VCaP (cell line): Measurements from ENCODE around the gene AGO4.
"Not testable (repeated sequence)": the region's sequence is repeated elsewhere in the genome, so short reads cannot be mapped to it uniquely, and the experiment has no call there.

Experiments used
- H3K27ac ChIP-seq: fragments of 450-650 bp; 2 replicates; pipeline ENCODE4 v1.5.1; 2017
- TF ChIP-seq, protein P1 (sequence below): fragments of 450-650 bp; conservative IDR thresholded peaks from 2 replicates; pipeline ENCODE4 v1.5.1; 2017; ENCODE audit warnings: mild to moderate bottlenecking, moderate library complexity

The AGO4 gene

DNA sequence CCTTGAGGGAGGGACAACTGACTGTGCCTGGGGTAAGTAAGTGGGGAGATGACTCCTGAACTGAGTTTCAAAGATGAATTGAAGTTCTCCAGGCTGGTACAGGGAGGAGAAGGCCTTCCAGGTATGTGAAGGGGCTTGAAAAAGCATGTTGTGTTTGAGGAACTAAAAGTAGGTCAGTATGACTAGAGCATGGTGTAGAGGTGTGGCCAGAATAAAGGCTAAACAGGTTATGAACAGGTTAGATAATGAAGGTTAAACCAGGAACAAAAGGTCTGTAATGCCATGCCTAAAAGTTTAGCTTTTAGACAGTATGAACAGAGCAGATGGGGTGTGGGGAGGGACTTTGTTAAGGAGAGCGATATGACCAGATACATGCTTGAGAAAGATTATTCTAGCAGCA, 30.7 kb upstream of the AGO4 start:
- TF ChIP-seq, protein P1, sequence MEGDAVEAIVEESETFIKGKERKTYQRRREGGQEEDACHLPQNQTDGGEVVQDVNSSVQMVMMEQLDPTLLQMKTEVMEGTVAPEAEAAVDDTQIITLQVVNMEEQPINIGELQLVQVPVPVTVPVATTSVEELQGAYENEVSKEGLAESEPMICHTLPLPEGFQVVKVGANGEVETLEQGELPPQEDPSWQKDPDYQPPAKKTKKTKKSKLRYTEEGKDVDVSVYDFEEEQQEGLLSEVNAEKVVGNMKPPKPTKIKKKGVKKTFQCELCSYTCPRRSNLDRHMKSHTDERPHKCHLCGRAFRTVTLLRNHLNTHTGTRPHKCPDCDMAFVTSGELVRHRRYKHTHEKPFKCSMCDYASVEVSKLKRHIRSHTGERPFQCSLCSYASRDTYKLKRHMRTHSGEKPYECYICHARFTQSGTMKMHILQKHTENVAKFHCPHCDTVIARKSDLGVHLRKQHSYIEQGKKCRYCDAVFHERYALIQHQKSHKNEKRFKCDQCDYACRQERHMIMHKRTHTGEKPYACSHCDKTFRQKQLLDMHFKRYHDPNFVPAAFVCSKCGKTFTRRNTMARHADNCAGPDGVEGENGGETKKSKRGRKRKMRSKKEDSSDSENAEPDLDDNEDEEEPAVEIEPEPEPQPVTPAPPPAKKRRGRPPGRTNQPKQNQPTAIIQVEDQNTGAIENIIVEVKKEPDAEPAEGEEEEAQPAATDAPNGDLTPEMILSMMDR: no peak
- no peak overlapping the region for H3K27ac ChIP-seq

DNA sequence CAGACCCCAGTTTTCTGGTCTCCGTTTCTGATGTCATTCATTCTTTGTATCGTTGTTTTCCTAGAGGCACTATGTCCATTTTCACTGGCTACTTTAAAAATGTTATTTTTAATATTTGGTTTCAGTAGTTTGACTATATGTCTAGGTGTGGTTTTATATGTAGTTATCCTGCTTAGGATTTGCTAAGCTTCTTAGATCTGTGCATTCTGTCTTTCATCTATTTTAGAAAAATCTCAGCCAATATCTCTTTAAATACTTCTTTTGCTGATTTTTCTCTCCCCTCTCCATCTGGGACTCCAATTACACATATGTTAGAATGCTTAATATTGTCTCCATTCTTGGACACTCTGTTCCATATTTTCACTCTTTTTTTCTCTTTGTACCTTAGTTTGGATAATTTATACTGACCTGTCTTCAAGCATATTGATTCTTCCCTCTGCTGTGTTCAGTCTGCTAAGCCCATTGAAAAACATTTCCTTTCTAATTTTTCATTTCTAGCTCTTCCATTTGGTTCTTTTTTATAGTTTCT, 24.7 kb upstream of the AGO4 start:
- TF ChIP-seq, protein P1: no peak

DNA sequence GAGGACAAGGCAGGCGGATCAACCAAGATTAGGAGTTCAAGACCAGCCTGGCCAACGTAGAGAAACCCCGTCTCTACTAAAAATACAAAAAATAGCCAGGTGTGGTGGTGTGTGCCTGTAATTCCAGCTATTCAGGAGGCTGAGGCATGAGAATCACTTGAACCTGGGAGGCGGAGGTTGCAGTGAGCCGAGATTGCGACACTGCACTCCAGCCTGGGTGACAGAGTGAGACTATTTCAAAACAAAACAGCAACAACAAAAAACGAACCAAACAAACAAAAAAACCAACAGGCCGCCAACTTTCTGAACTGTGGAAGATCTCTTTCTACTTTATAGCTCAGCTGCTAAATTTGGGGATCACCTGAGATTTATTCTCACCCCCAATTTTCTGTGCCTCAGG, 23.5 kb upstream of the AGO4 start:
- H3K27ac ChIP-seq: not testable (repeated sequence)

More for the DNA sequence above, 24.7 kb upstream of the AGO4 start:
- H3K27ac ChIP-seq: no peak overlapping the region

DNA sequence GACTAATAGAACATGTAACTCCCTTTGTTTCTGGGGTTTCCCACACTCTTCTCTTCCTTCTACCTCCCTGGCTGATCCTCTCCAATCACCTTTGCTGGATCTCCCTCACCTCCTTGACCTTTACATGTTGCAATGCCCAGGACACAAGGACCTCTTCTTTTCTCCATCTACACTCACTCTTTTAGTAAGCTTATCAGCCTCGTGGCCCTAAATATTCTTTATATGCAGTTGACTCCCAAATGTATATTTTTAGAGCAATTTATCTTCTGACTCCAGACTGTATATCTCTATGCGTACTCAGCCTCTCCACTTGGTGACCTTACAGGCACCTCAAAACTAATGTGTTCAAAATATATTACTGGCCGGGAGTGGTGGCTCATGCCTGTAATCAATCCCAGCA, 19.7 kb upstream of the AGO4 start:
- TF ChIP-seq, protein P1: no peak
- no peak overlapping the region for H3K27ac ChIP-seq

DNA sequence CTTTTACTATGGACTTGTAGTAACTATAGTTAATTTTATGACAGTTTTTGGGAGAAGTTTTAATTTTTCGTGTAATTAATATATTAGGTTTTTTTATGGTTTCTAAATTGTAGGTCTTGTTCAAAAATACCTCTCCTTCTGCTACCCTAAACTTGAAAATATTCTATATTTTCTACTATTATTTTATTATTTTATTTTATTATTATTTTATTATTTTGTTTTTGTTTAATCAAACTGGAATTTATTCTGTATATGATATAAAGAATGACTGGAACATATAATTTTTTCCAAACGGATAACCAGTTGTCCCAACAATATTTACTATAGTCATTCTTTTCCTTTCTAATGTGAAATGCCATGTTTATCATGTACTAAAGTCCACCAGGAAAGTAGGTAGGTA, 17.1 kb upstream of the AGO4 start:
- no peak overlapping the region for H3K27ac ChIP-seq
- TF ChIP-seq, protein P1: no peak

DNA sequence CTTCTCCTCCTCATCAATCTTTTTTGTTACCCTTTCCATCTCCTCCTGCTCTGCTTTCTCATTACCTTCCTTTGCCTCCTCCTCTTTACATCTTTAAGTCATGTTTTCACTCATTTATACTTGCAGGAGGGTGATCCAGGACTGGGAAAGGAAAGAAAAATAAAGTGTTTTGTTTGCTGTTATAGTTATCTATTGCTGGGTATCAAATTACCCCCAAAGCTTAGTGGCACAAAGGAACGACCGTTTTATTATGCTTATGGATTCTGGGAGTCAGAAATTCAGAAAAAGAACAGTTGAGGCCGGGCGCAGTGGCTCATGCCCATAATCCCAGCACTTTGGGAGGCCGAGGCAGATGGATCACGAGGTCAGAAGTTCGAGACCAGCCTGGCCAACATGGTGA, 12.5 kb upstream of the AGO4 start:
- TF ChIP-seq, protein P1: no peak
- H3K27ac ChIP-seq: no peak overlapping the region

DNA sequence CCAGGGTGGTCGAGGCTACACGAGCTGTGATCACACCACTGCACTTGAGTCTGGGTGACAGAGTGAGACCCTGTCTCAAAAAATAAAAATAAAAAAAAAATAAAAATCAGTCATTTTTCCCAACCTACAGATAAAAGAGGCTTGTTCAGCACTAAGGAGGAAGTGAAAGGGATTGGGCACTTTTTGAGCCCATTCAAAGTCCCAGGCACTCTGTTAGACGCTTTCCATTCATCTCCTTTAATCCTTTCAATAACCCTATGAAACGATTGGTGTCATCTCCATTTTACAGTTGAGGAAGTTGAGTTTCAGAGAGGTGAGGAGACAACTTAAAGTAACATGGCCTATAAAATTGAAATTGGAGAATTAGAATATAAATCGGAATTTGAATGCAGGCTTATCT, 10.4 kb upstream of the AGO4 start:
- no peak overlapping the region for H3K27ac ChIP-seq
- TF ChIP-seq, protein P1: no peak

DNA sequence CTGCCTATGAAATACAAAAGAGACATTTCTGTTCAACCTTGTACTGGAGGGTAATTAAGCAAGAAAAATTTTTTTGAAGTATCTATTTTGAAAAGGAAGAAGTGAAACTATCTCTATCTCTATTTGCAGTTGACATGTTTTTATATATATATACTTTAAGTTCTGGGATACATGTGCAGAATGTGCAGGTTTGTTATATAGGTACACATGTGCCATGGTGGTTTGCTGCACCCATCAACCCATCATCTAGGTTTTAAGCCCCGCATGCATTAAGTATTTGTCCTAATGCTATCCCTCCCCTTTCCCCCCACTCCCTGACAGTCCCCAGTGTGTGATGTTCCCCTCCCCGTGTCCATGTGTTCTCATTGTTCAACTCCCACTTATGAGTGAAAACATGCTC, 9.8 kb upstream of the AGO4 start:
- not testable (repeated sequence) for H3K27ac ChIP-seq

DNA sequence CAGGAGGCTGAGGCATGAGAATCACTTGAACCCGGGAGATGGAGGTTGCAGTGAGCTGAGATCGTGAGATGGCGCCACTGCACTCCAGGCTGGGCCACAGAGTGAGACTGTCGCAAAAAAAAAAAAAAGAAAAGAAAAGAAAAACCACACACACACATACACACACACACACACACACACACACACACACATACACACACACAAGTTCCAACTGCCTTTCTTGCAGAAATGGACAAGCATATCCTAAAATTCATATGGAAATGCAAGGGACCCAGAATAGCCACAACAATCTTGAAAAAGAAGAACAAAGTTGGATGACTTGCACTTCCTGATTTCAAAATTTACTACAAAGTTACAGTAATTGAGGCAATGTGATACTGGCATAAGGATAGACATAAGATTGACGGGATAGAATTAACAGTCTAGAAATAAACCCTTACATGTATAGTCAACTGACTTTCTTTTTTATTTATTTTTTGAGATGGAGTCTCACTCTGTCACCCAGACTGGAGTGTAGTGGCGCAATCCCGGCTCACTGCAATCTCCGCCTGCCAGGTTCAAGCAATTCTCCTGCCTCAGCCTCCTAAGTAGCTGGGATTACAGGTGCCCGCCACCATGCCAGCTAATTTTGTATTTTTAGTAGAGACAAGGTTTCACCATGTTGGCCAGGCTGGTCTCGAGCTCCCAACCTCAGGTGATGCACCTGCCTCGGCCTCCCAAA, 7.5 kb upstream of the AGO4 start:
- H3K27ac ChIP-seq: not testable (repeated sequence)
